Adrenal gland (tissue), 12 donors: Measurements from ENCODE around the gene PLD5. TPM values are rescaled to one million over a fixed set of nuclear protein-coding genes. Genes with fewer than 3 reads are reported as not detected.

Experiments used
- DNase-seq, 7 donors: peaks; one replicate each; pipeline ENCODE4 v3.0.0-alpha.2; 2019 to 2020
- H3K27ac ChIP-seq, 5 donors: fragments of 200-600 bp; sonication (generic) in 4 of 5; 1 replicate in 3 of 5; 2 replicates in 2 of 5; pipeline versions ENCODE4 v1.5.1 to v1.8.0; 2016 to 2020; ENCODE audit warnings: mild to moderate bottlenecking in 1 of 5
- H3K27me3 ChIP-seq: fragments of 200-600 bp; 2 replicates; pipeline ENCODE4 v1.8.0; 2021
- H3K36me3 ChIP-seq, 2 donors: fragments of 200-600 bp; replicated peaks in 1 of 2; 1 replicate in 1 of 2; 2 replicates in 1 of 2; pipeline versions ENCODE4 v1.5.1 to v1.8.0; 2018 to 2022
- H3K4me1 ChIP-seq, 2 donors: fragments of 200-600 bp; replicated peaks in 1 of 2; 1 replicate in 1 of 2; 2 replicates in 1 of 2; pipeline versions ENCODE4 v1.5.1 to v1.8.0; 2018 to 2021
- H3K4me3 ChIP-seq, 4 donors: fragments of 200-600 bp; sonication (generic) in 3 of 4; one replicate each; pipeline ENCODE4 v1.5.1; 2016 to 2018
- H3K9me3 ChIP-seq, 3 donors: fragments of 200-600 bp; sonication (generic) in 1 of 3; replicated peaks in 1 of 3; 1 replicate in 2 of 3; 2 replicates in 1 of 3; pipeline versions ENCODE4 v1.5.1 to v1.8.0; 2016 to 2021
- CTCF ChIP-seq, 6 experiments: fragments of 450-650 bp in 4 of 6; fragments of 200-600 bp in 2 of 6; sonication (generic) in 1 of 6; IDR thresholded peaks; 1 replicate in 5 of 6; 2 replicates in 1 of 6; pipeline versions ENCODE4 v1.5.1 to v1.8.0; 2016 to 2021; ENCODE audit warnings: antibody characterized with exemption in 6 of 6, mild to moderate bottlenecking in 2 of 6, moderate library complexity in 1 of 6
- POLR2A ChIP-seq, 2 donors: fragments of 450-650 bp; IDR thresholded peaks; one replicate each; pipeline ENCODE4 v1.6.1; 2017; ENCODE audit warnings: antibody characterized with exemption in 2 of 2, mild to moderate bottlenecking in 2 of 2, moderate library complexity in 1 of 2
- WGBS, 4 donors: extraction: QIAGEN DNeasy Blood & Tissue Kit in 2 of 4; methylation state at CpG; one replicate each; pipeline versions ENCODE4 v1.1.5 to v1.1.7; 2013 to 2017; 5-methylcytosine and 5-hydroxymethylcytosine counted together
- intact Hi-C, 2 donors: fragments of 100-400 bp; cut with DNase I; formaldehyde crosslinking; loops; one replicate each; pipeline versions ENCODE4 v1.14.1 to v1.15.0; 2022 to 2023
- polyA plus RNA-seq, 3 donors: library from polyadenylated mRNA; stranded (reverse); fragments of 200-250 nt in 2 of 3; fragments of 350-450 nt in 1 of 3; fragmentation: Illumina TruSeq in 1 of 3; extraction: RNeasy Lipid Tissue Mini Kit (QIAGEN cat#74804) in 1 of 3; gene quantifications; one replicate each; pipeline ENCODE4 v1.2.3, GENCODE V29; 2013 to 2014
- total RNA-seq, 9 donors: library from RNA; depleted of rRNA in 4 of 9; stranded (reverse); fragments of >200 nt in 4 of 9; fragments of 120-200 nt in 1 of 9; fragmentation: NEBNext Ultra II Directional in 1 of 9; extraction: Animal tissue kit (Norgen Biotek cat#: 25700) in 1 of 9; gene quantifications; one replicate each; pipeline versions ENCODE4 v1.1.0 to v1.2.4, GENCODE V29; 2013 to 2023
- donor health status: healthy with polysubstance abuse.
- donor health status: Bipolar disorder and iron deficiency.
- donor health status: DM: yes; HTN: yes; CAD: no.
- donor health status: DM: no; HTN: no; CAD: no.
- donor health status: DM: no; HTN: no; CAD: no.
- donor health status: DM: yes; HTN: yes; CAD: no.

Gene PLD5
- total and polyA plus RNA-seq, 12 donors, result 0.24 to 9.6 (median 2.5) TPM

GRCh38 chr1:242544071-242544470 lies 19.6 kb upstream of the PLD5 start:
- WGBS, 4 donors, result 46 to 60% (median 53%) methylated on average over 2 of the region's 2 CpGs
- H3K4me1 ChIP-seq, result no peaks in the 10 kb centered on the region
- H3K9me3 ChIP-seq, result no peaks in the 10 kb centered on the region
- DNase-seq, result no peak
- intact Hi-C loops, result no loop called here
- no peak overlapping the region for H3K27ac ChIP-seq
- H3K27me3 ChIP-seq, result no peaks in the 10 kb centered on the region
- no peak overlapping the region for H3K4me3 ChIP-seq
- no peaks in the 10 kb centered on the region for H3K36me3 ChIP-seq
- TF ChIP-seq POLR2A (IDR thresholded peaks at IDR 0.05) (no peak), CTCF (IDR thresholded peaks at IDR 0.05) (no peak)

GRCh38 chr1:242542271-242542670 lies 17.8 kb upstream of the PLD5 start:
- DNase-seq, result no peak
- no peak overlapping the region for H3K4me3 ChIP-seq
- no peak overlapping the region for H3K27ac ChIP-seq
- WGBS, 4 donors, result 88 to 95% (median 93%) methylated on average over 2 of the region's 2 CpGs
- no peaks in the 10 kb centered on the region for H3K9me3 ChIP-seq
- TF ChIP-seq POLR2A (IDR thresholded peaks at IDR 0.05) (no peak), CTCF (IDR thresholded peaks at IDR 0.05) (no peak)
- H3K27me3 ChIP-seq, result no peaks in the 10 kb centered on the region
- intact Hi-C loops, result no loop called here
- H3K36me3 ChIP-seq, result no peaks in the 10 kb centered on the region
- no peaks in the 10 kb centered on the region for H3K4me1 ChIP-seq

- TF ChIP-seq CTCF (IDR thresholded peaks at IDR 0.05) (no peak), POLR2A (IDR thresholded peaks at IDR 0.05) (no peak)
- H3K27me3 ChIP-seq, result no peaks in the 10 kb centered on the region
- no peak for DNase-seq
- H3K36me3 ChIP-seq, result no peaks in the 10 kb centered on the region
- no peak overlapping the region for H3K27ac ChIP-seq
- 31 to 64% (median 59%) methylated on average over 1 of the region's 1 CpG for WGBS, 4 donors
- H3K4me1 ChIP-seq, result no peaks in the 10 kb centered on the region
- no peaks in the 10 kb centered on the region for H3K9me3 ChIP-seq
- no peak overlapping the region for H3K4me3 ChIP-seq
- intact Hi-C loops, result no loop called here
Observed at GRCh38 chr1:242535986-242536385, 11.5 kb upstream of the PLD5 start.

GRCh38 chr1:242534753-242535152 lies 10.3 kb upstream of the PLD5 start:
- no peaks in the 10 kb centered on the region for H3K36me3 ChIP-seq
- no peak overlapping the region for H3K27ac ChIP-seq
- TF ChIP-seq CTCF (IDR thresholded peaks at IDR 0.05), result no peak
- TF ChIP-seq POLR2A (IDR thresholded peaks at IDR 0.05), result no peak
- H3K27me3 ChIP-seq, result no peaks in the 10 kb centered on the region
- no peaks in the 10 kb centered on the region for H3K4me1 ChIP-seq
- no peaks in the 10 kb centered on the region for H3K9me3 ChIP-seq
- DNase-seq, result no peak
- intact Hi-C loops, result no loop called here
- 80 to 97% (median 89%) methylated on average over 1 of the region's 1 CpG for WGBS, 4 donors
- no peak overlapping the region for H3K4me3 ChIP-seq
